GM18907 (cell line): Measurements from ENCODE around the gene CTSV.
A peak's percentile ranks its signal among the peaks of the same experiment; 100 is the strongest.
"Not testable (repeated sequence)": the region's sequence is repeated elsewhere in the genome, so short reads cannot be mapped to it uniquely, and the experiment has no call there.

Experiments
- ATAC-seq: cut with Tn5 transposase; IDR thresholded peaks from one replicate; pipeline ENCODE4 v1.9.1; 2021; ENCODE audit warnings: mild to moderate bottlenecking, moderate library complexity; ENCODE audit not compliant: unreplicated experiment

Gene CTSV

DNA sequence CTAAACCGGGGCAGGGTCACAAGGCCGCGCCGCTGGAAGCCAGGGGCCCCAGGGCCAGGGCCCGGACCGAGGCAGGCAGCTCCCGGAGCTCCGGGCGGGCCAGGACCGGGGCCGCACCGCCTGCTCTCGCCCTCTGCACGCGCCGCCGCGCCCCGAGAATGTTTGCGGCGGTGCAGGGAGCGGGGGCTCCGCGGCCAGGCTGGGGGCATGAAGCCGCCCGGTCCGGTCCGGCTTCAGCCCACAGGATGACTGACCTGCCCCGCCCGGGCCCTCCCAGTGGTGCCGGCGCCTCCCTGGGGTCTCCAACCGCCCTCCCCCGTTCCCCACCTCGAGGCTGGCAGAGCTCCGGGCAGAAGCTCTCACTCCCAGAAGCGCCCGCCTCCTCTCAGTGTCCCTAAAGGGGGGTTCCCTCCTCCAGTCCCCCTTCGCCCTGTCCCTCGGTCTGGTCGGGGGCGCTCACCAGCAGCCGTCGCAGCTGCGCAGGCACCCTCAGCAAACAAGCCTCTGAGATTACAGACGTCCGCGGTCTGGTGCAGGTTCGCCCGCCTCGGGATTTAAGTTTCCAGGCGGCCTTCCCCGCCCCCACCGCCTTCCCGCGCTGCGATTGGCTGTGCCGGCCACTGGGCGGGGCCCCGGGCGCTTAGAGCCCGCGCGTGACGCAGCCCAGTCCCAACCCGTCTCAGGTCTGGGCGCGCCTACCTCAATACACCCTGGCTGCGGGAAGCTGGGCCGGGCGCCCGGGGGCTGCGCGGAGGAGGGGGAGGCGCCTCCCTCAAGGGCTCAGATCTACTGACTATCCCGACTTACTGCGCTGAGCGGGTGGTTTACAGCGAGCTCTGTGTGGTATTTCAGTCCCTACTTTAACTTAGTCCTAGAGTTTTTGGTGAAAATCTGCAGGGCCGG is at the start of gene CTSV:
TSS of gene CTSV (minus strand) at position 532 of the 903 bp plus-strand sequence. CDS start 1,099 bp downstream, outside the sequence.
- peak; percentile 95 for ATAC-seq

- not testable (repeated sequence) for ATAC-seq
Measured at GRCh38 chr9:97087668-97088215, 48.8 kb upstream of the CTSV start.

GRCh38 chr9:97084562-97084991 is 45.6 kb upstream of the CTSV start:
- ATAC-seq = not testable (repeated sequence)

GRCh38 chr9:97078362-97078761 is 39.4 kb upstream of the CTSV start:
- no peak for ATAC-seq

- ATAC-seq = no peak
Measured at GRCh38 chr9:97077452-97078295, 38.7 kb upstream of the CTSV start.

- not testable (repeated sequence) for ATAC-seq
Measured at GRCh38 chr9:97076731-97077451, 37.9 kb upstream of the CTSV start.

- no peak for ATAC-seq
Measured at GRCh38 chr9:97076238-97076637, 37.3 kb upstream of the CTSV start.

GRCh38 chr9:97075289-97075985 is 36.5 kb upstream of the CTSV start:
- no peak for ATAC-seq

- ATAC-seq = no peak
Measured at GRCh38 chr9:97073506-97073905, 34.6 kb upstream of the CTSV start.

DNA sequence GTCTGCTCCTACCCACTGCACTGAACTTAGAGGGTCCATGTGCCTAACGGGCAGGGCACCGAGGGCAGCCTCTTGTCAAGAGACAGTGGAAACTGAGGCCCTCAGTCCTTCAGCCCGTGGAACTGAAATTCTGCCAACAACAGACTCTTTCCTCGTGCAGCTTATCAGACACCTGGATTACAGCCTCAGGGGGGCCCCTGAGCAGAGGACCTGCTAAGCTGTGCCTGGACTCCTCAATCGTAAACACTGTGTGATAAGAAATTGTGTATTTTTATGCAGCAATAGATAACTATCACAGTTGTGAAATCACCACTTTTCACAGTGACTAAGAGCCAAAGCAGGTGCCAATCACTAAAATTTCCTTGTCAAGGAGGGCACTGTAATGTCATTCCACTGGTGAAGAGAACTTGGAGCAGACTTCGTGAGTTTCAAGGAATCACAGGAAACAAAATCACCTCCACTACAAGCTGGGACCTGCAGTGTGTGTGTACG is 33.4 kb upstream of the CTSV start:
- ATAC-seq = no peak

DNA sequence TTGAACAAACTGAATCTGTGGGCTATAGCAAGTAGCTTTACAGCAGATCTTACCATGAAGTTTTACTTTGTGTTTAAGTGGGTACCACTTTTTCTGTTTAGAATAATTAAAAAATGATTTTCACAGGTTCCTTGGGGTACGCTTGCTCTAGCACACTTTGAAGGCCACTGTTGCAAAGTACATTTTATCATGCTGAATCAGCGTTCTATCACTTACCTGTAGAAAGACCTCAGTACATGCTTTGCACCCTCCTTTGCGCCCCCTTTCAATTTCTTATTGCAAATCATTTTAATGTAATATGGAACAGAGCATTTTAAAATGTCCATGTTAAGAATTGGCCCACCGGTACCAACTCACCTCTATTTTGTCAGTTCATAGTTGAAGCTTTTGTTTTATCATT is 31.4 kb upstream of the CTSV start:
- ATAC-seq = not testable (repeated sequence)

DNA sequence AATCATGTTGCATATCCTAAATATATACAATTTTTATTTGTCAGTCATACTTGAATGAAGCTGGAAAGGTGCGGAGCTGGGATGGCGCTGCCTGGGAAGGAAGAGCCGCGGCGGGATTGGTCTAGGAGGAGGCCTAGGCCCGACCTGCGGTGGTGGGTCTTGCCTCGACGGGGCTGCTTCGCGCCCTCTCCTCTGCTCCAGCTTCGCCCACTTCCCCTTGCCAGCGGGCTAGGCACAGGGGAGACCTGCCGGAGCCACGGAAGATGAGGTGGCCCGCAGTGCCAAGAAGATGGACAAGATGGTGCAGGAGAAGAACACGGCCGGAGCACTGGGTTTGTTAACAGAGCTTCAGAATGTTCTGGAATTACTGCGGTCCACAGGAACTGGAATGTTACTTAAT is 28.5 kb upstream of the CTSV start:
- no peak for ATAC-seq

- ATAC-seq = no peak
Measured at GRCh38 chr9:97064176-97064575, 25.2 kb upstream of the CTSV start.

DNA sequence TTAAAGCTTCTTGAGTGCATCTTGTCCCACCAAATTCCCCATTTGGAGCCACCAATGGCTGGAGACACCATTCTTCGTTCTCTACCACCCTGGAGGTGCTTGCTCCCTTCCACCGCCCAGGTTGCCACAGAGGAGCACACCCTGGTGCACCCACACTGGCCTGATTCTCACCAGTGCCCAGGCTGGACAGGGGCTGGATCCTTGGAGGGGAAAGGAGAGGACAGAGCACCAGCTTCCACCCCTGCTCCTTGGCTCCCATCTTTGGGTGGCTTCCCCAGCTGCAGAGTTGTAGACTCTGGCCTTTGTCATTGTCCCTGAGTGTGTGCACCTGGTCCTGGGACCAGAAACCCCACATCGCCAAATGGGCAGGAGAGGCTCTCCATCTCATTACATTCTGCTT is 21.9 kb upstream of the CTSV start:
- no peak for ATAC-seq

- no peak for ATAC-seq
Measured at GRCh38 chr9:97059626-97060025, 20.7 kb upstream of the CTSV start.

DNA sequence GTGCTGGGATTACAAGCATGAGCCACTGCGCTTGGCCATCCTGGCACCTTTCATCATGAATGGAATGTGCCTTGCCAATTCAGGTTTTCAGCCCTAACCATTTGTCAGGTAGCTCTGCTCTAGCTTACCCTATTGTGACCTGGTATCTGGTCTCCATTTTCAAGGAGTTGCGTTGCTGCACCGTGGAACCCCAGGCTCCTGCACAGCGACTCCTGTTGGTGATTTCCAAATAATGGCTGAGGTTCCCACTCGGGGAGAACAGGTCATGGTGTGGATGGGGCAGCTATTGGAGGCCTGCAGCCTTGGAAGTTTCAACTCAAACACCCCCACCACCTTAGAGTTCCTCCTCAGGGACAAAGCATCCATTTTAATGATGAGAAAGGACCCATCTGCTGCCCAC is 18.7 kb upstream of the CTSV start:
- ATAC-seq = no peak

- ATAC-seq = not testable (repeated sequence)
Measured at GRCh38 chr9:97055891-97056290, 16.9 kb upstream of the CTSV start.

GRCh38 chr9:97053717-97054116 is 14.8 kb upstream of the CTSV start:
- ATAC-seq = no peak

DNA sequence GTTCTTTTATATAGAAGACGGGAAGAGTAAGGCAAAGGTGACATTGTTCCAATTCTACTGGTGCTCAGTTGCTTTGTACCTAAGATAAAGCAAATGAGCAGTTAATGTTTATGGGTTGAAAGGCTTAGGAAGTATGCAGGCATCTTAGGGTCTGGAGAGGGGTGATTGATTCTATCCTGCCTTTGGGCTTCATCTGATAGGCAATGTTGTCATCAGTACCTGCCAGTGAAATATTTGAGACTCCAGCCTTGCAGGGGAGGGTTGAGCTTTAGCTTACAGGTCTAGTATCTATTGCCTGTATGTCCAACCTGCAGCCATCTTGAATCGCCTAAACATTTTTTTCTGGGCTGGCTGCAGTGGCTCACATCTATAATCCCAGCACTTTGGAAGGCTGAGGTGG is 13.8 kb upstream of the CTSV start:
- no peak for ATAC-seq

DNA sequence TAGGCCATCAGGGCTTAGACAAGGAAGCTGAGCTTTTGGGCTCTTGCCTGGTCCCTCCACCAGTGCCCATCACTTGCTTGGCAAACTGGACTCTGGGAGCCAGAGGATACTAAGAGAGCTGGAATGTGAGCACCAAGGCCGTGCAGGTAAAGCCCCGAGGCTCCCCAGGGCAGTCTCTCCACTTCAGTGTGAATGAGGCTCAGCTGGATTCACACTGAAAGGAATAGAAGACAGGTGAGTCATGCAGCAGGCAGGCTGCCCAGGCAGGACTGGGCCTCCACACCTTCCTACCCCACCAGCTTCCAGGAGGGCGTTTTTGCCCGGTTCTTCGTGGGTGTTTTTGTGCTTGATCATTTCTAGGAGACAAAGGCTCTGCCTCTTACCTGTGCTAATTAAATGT is 7.3 kb upstream of the CTSV start:
- ATAC-seq = no peak
